HCT116 (cell line): Measurements from ENCODE around the gene SLC46A1.

ENCODE experiments used
- CEBPB ChIP-seq: IDR thresholded peaks from 2 replicates; pipeline ENCODE4 v1.6.1; 2012; ENCODE audit warnings: low read depth
- EZH2 ChIP-seq: fragments of 200-600 bp; sonication (generic); IDR thresholded peaks from 2 replicates; pipeline ENCODE4 v1.6.1; 2017; ENCODE audit warnings: antibody characterized with exemption, mixed run types
- EZH2phosphoT487 ChIP-seq: fragments of 200-600 bp; IDR thresholded peaks from 2 replicates; pipeline ENCODE4 v1.6.1; 2018; ENCODE audit warnings: antibody characterized with exemption, borderline replicate concordance
- JUND ChIP-seq: IDR thresholded peaks from 2 replicates; pipeline ENCODE4 v1.6.1; 2012
- POLR2A ChIP-seq: IDR thresholded peaks from 2 replicates; pipeline ENCODE4 v1.7.0; 2011; ENCODE audit warnings: borderline replicate concordance; ENCODE audit not compliant: insufficient read depth, insufficient read length; ENCODE audit errors: extremely low read depth
- POLR2AphosphoS5 ChIP-seq: IDR thresholded peaks from 2 replicates; pipeline ENCODE4 v1.6.1; 2011; ENCODE audit warnings: mild to moderate bottlenecking, low read depth, low read length, moderate library complexity
- SIN3A ChIP-seq: IDR thresholded peaks from 2 replicates; pipeline ENCODE4 v1.6.1; 2012; ENCODE audit warnings: low read depth
- YY1 ChIP-seq: IDR thresholded peaks from 2 replicates; pipeline ENCODE4 v1.6.1; 2011; ENCODE audit warnings: low read length, low read depth, moderate library complexity, mild to moderate bottlenecking; ENCODE audit not compliant: insufficient replicate concordance; ENCODE audit errors: extremely low read depth
- TF ChIP-seq, protein P1 (sequence below): IDR thresholded peaks from 2 replicates; pipeline ENCODE4 v1.6.1; 2012
- TF ChIP-seq, protein P2 (sequence below), 3 experiments: fragments of 200-600 bp in 1 of 3; sonication (generic) in 1 of 3; IDR thresholded peaks in 2 of 3; conservative IDR thresholded peaks in 1 of 3; 2 replicates each; pipeline ENCODE4 v1.5.1; 2012 to 2017; ENCODE audit warnings: low read depth in 2 of 3, low read length in 2 of 3, antibody characterized with exemption in 1 of 3, borderline replicate concordance in 1 of 3, control low read depth in 1 of 3, mild to moderate bottlenecking in 1 of 3, mixed read lengths in 1 of 3, mixed run types in 1 of 3, moderate library complexity in 1 of 3; ENCODE audit not compliant: insufficient read depth in 1 of 3
- TF ChIP-seq, protein P3 (sequence below): IDR thresholded peaks from 2 replicates; pipeline ENCODE4 v1.6.1; 2012; ENCODE audit warnings: low read depth

DNA sequence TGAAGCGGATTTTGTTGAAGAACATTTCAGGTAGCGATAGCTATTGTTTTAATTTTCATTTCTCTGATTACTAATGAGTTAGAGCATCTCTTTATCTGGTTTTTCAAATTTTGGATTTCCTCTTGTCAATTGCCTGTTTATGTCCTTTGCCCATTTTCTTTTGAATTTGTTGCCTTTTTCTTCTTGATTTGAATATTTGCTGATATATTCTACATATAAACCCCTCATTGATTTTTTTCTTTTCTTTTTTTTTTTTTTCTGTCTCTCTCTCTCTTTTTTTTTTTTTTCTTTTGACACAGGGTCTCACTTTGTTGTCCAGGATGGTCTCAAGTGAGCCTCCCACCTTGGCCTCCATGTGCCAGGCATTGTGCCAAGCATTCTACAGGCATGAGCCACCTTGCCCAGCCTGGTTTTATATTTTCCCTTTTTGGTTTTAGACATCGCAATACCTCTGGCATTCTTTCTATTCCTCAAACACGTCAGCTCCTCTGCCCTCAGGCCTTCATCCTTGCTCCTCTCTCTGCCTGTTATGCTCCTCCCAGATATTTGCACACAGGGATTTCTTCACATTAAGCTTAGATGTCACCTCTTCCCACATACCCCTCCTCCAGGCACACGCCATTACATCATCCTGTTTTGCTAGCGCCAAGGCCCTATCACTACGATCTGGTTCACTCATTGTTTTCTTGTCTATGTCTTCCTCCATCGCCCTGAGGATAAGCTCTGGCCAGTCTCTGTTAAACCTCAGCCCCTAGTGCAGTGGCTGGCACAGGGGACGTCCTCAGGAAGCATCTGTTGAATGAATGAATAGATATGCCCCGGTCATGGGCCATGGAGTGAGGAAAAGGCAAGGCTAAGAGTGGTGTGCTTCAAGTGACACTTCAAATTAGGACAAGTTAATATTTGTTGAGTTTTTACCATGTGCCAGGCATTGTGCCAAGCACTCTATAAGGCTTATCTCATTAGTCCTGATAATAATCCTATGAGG is 25.9 kb downstream of the SLC46A1 start:
- TF ChIP-seq, protein P1, sequence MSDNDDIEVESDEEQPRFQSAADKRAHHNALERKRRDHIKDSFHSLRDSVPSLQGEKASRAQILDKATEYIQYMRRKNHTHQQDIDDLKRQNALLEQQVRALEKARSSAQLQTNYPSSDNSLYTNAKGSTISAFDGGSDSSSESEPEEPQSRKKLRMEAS: no peak
- TF ChIP-seq CEBPB: no peak
- TF ChIP-seq EZH2: no peak
- TF ChIP-seq, protein P2, sequence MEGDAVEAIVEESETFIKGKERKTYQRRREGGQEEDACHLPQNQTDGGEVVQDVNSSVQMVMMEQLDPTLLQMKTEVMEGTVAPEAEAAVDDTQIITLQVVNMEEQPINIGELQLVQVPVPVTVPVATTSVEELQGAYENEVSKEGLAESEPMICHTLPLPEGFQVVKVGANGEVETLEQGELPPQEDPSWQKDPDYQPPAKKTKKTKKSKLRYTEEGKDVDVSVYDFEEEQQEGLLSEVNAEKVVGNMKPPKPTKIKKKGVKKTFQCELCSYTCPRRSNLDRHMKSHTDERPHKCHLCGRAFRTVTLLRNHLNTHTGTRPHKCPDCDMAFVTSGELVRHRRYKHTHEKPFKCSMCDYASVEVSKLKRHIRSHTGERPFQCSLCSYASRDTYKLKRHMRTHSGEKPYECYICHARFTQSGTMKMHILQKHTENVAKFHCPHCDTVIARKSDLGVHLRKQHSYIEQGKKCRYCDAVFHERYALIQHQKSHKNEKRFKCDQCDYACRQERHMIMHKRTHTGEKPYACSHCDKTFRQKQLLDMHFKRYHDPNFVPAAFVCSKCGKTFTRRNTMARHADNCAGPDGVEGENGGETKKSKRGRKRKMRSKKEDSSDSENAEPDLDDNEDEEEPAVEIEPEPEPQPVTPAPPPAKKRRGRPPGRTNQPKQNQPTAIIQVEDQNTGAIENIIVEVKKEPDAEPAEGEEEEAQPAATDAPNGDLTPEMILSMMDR (IDR thresholded peaks at IDR 0.05 in 2 of 3, conservative IDR thresholded peaks at IDR 0.05 in 1 of 3; ENCODE audit: borderline replicate concordance in 1 of 3, insufficient read depth in 1 of 3, low read depth in 2 of 3, low read length in 2 of 3): no peak
- TF ChIP-seq, protein P3, sequence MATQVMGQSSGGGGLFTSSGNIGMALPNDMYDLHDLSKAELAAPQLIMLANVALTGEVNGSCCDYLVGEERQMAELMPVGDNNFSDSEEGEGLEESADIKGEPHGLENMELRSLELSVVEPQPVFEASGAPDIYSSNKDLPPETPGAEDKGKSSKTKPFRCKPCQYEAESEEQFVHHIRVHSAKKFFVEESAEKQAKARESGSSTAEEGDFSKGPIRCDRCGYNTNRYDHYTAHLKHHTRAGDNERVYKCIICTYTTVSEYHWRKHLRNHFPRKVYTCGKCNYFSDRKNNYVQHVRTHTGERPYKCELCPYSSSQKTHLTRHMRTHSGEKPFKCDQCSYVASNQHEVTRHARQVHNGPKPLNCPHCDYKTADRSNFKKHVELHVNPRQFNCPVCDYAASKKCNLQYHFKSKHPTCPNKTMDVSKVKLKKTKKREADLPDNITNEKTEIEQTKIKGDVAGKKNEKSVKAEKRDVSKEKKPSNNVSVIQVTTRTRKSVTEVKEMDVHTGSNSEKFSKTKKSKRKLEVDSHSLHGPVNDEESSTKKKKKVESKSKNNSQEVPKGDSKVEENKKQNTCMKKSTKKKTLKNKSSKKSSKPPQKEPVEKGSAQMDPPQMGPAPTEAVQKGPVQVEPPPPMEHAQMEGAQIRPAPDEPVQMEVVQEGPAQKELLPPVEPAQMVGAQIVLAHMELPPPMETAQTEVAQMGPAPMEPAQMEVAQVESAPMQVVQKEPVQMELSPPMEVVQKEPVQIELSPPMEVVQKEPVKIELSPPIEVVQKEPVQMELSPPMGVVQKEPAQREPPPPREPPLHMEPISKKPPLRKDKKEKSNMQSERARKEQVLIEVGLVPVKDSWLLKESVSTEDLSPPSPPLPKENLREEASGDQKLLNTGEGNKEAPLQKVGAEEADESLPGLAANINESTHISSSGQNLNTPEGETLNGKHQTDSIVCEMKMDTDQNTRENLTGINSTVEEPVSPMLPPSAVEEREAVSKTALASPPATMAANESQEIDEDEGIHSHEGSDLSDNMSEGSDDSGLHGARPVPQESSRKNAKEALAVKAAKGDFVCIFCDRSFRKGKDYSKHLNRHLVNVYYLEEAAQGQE: no peak
- TF ChIP-seq POLR2A: no peak
- no peak for TF ChIP-seq POLR2AphosphoS5
- TF ChIP-seq EZH2phosphoT487: no peak
- TF ChIP-seq YY1: no peak
- TF ChIP-seq JUND: no peak
- TF ChIP-seq SIN3A: no peak
